BE2C (cell line): ENCODE results near the gene GNRH2.

Experiments used
- DNase-seq: peaks from one replicate; pipeline ENCODE4 v3.0.0-alpha.2; 2020
- H3K27me3 ChIP-seq: fragments of 250-450 bp; sonication (Bioruptor Pico); 2 replicates; pipeline ENCODE4 v1.5.1; 2020; ENCODE audit warnings: mild to moderate bottlenecking
- H3K36me3 ChIP-seq: fragments of 250-450 bp; sonication (Bioruptor Pico); 2 replicates; pipeline ENCODE4 v1.5.1; 2020; ENCODE audit warnings: mild to moderate bottlenecking
- H3K4me1 ChIP-seq: fragments of 250-450 bp; sonication (Bioruptor Pico); 2 replicates; pipeline ENCODE4 v1.5.1; 2020
- H3K4me3 ChIP-seq: 2 replicates; pipeline ENCODE4 v1.5.1; 2011; ENCODE audit warnings: low read depth, low read length
- H3K9me3 ChIP-seq: fragments of 250-450 bp; sonication (Bioruptor Pico); 2 replicates; pipeline ENCODE4 v1.5.1; 2020
- TF ChIP-seq, protein P1 (sequence below): IDR thresholded peaks from 2 replicates; pipeline ENCODE4 v1.5.1; 2012; ENCODE audit warnings: mild to moderate bottlenecking, low read depth, low read length

The GNRH2 gene

DNA sequence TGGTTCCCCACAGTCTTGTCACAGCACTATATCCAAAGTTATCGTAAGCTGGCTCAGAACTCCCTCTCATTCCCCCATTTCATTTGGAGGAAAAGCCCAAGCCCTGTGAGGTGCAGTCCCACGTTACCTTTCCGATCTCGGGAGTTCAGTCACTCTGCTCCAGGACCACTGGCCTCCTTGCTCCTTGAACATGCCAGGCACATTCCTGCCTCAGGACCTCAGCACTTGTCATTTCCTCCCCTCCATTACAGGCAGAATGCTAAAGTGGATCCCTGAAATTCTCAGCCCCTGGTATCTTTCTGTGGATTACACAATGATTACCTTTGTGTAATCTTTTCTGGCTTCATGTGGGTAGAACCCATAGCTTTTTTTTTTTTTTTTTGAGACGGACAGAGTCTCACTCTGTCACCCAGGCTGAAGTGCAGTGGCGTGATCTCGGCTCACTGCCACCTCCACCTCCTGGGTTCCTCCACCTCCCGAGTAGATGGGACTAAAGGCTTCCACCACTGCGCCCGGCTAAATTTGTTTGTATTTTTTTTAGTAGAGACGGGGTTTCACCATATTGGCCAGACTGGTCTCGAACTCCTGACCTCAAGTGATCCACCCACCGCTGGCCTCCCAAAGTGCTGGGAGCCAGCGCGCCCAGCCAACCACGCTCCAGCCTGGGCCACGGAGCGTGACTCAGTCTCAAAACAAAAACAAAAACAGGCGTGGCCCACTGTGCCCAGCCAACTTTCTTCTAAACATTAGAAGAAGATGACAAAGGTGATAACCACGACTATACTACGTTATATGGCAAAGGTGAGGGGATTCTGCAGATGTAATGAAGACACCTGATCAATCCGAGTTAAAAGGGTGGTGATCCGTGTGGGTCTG lies 24.0 kb downstream of the GNRH2 start:
- Histone ChIP-seq H3K36me3 (no peaks in the 10 kb centered on the region), H3K4me1 (no peaks in the 10 kb centered on the region), H3K9me3 (no peaks in the 10 kb centered on the region), H3K27me3 (peaks cover 4% of the 10 kb centered on the region; the same call in 1 of the 2 replicates), H3K4me3 (no peak overlapping the region)
- TF ChIP-seq, protein P1, sequence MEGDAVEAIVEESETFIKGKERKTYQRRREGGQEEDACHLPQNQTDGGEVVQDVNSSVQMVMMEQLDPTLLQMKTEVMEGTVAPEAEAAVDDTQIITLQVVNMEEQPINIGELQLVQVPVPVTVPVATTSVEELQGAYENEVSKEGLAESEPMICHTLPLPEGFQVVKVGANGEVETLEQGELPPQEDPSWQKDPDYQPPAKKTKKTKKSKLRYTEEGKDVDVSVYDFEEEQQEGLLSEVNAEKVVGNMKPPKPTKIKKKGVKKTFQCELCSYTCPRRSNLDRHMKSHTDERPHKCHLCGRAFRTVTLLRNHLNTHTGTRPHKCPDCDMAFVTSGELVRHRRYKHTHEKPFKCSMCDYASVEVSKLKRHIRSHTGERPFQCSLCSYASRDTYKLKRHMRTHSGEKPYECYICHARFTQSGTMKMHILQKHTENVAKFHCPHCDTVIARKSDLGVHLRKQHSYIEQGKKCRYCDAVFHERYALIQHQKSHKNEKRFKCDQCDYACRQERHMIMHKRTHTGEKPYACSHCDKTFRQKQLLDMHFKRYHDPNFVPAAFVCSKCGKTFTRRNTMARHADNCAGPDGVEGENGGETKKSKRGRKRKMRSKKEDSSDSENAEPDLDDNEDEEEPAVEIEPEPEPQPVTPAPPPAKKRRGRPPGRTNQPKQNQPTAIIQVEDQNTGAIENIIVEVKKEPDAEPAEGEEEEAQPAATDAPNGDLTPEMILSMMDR: no peak
- DNase-seq: no peak

- Histone ChIP-seq H3K4me3 (no peak overlapping the region), H3K4me1 (no peaks in the 10 kb centered on the region), H3K9me3 (no peaks in the 10 kb centered on the region), H3K36me3 (no peaks in the 10 kb centered on the region), H3K27me3 (peaks cover 9% of the 10 kb centered on the region; the same call in 1 of the 2 replicates)
- no peak for DNase-seq
- TF ChIP-seq, protein P1: no peak
Observed at GRCh38 chr20:3068075-3068474, 24.7 kb downstream of the GNRH2 start.

DNA sequence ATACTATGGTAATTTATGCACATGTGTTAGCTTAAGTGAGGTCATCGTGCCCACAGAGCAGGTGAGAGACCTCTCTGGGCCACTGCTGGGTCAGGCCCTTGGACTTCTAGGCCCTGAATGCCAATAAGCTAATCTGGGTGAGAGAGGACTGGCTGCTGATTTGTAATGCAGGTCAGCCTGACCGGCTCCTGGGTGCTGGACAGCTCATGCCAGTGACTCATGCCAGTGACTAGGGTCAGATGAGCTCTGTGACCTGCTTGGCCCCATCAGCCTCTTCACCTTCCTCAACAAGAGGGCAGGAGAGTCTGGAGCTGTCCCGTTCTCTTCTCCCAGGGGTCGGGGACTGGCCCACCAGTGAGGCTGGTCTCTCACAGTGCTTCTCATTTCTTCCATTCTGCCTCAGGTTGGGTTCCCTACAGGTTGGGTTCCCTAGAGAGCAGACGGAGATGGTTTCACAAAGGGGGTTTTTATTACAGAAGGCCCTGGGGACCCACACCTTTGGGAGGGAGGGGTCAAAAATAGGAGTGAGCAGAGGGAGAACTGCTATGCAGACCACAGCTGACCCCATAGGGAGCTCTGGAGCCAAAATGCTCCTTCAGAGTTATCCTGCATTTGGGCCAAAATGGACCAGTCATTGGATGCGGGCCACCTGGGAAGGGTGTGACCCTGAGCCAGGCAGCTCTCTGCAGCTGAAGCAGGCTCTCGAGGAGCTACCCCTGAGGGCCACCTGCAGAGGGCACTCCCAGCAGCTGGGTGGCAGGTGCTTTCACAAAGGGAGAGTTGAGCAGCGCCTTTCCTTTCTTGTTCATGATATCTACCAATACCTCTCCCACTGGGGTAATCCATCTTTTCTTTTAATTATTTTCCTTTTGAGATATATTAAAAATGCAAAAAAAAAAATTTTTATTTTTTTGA lies 25.8 kb downstream of the GNRH2 start:
- Histone ChIP-seq H3K36me3 (no peaks in the 10 kb centered on the region), H3K27me3 (peaks cover 9% of the 10 kb centered on the region; the same call in 1 of the 2 replicates), H3K9me3 (no peaks in the 10 kb centered on the region), H3K4me3 (no peak overlapping the region), H3K4me1 (no peaks in the 10 kb centered on the region)
- TF ChIP-seq, protein P1: peak; percentile 28
- DNase-seq: no peak

GRCh38 chr20:3070725-3071124 lies 27.3 kb downstream of the GNRH2 start:
- Histone ChIP-seq H3K9me3 (no peaks in the 10 kb centered on the region; the same call in 1 of the 2 replicates), H3K36me3 (no peaks in the 10 kb centered on the region), H3K4me3 (no peak overlapping the region), H3K27me3 (peaks cover 9% of the 10 kb centered on the region; the same call in 1 of the 2 replicates), H3K4me1 (no peaks in the 10 kb centered on the region)
- TF ChIP-seq, protein P1: no peak
- no peak for DNase-seq

DNA sequence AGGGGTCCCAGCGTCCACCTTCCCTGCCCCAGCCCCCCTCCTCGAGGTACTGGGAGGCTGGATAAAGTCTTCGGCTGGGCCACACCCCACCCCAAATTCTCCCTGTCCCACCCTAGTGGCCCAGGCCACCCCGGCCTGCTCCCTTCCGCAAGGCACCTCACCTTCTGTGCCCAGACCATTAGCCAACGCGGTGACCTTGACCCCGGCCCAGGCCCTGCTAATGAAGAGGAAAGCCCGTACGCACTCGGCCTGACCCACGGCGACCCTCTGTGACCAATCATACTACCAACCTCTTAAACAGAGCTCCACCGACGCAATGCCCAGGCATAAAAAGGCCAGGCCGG lies 27.8 kb downstream of the GNRH2 start:
- H3K27me3 ChIP-seq: peaks cover 9% of the 10 kb centered on the region; the same call in 1 of the 2 replicates
- no peaks in the 10 kb centered on the region for H3K36me3 ChIP-seq
- H3K4me3 ChIP-seq: no peak overlapping the region
- DNase-seq: no peak
- H3K4me1 ChIP-seq: no peaks in the 10 kb centered on the region
- TF ChIP-seq, protein P1: no peak
- H3K9me3 ChIP-seq: no peaks in the 10 kb centered on the region; the same call in 1 of the 2 replicates
